H1 (cell line): ENCODE data around the gene FEZF1. TPM values are rescaled to one million over a fixed set of nuclear protein-coding genes. Genes with fewer than 3 reads are reported as not detected.

Experiments
- ASH2L ChIP-seq: fragments of 200-600, 300-600 bp; sonication (generic); IDR thresholded peaks from one replicate; pipeline ENCODE4 v1.7.1; 2017; ENCODE audit warnings: low read length
- CHD1 ChIP-seq: IDR thresholded peaks from 2 replicates; pipeline ENCODE4 v1.6.1; 2012; ENCODE audit warnings: low read depth, low read length, improper control_type of control experiment
- CTBP2 ChIP-seq: IDR thresholded peaks from 2 replicates; pipeline ENCODE4 v1.7.0; 2011; ENCODE audit warnings: borderline replicate concordance, mild to moderate bottlenecking, moderate library complexity, mixed read lengths, low read length; ENCODE audit not compliant: insufficient read depth, insufficient read length
- FOSL1 ChIP-seq: IDR thresholded peaks from 2 replicates; pipeline ENCODE4 v1.6.1; 2011; ENCODE audit warnings: mild to moderate bottlenecking, low read depth, low read length, moderate library complexity; ENCODE audit not compliant: insufficient read depth
- GABPA ChIP-seq: IDR thresholded peaks from 2 replicates; pipeline ENCODE4 v1.6.1; 2011; ENCODE audit warnings: mild to moderate bottlenecking, low read length, moderate library complexity, borderline replicate concordance; ENCODE audit not compliant: insufficient read depth
- GTF2F1 ChIP-seq: IDR thresholded peaks from 2 replicates; pipeline ENCODE4 v1.6.1; 2012; ENCODE audit warnings: low read depth, low read length, improper control_type of control experiment, borderline replicate concordance
- HDAC6 ChIP-seq: IDR thresholded peaks from one replicate; pipeline ENCODE4 v1.7.1; 2012; ENCODE audit warnings: low read depth, mild to moderate bottlenecking, inconsistent platforms, low read length, moderate library complexity
- RBBP5 ChIP-seq: IDR thresholded peaks from 2 replicates; pipeline ENCODE4 v1.7.1; 2012; ENCODE audit warnings: low read depth, mild to moderate bottlenecking, inconsistent platforms, low read length, moderate library complexity, borderline replicate concordance
- polyA plus RNA-seq, 7 experiments: library from polyadenylated mRNA; depleted of rRNA in 3 of 7; stranded (reverse) in 5 of 7; unstranded in 2 of 7; fragments of >200 nt in 5 of 7; fragments of 200-250 nt in 2 of 7; gene quantifications; 1 replicate in 5 of 7; 2 replicates in 1 of 7; 4 replicates in 1 of 7; pipeline versions ENCODE4 v1.2.1 to v1.2.3, GENCODE V29; 2011 to 2013; ENCODE audit warnings: missing spikeins in 2 of 7, mixed read lengths in 2 of 7
- total RNA-seq: library from RNA; stranded (reverse); fragmentation: NEBNext Ultra II Directional; extraction: Animal tissue kit (Norgen Biotek cat#: 25700); gene quantifications from 2 replicates; pipeline ENCODE4 v1.2.1, GENCODE V29; 2021

Gene FEZF1
- total and polyA plus RNA-seq, 2 of the 8 experiments (the other 6 are each of a cell fraction or from before 2014, with no cell fraction given) = 10.6 to 15.7 TPM

- 0 out of 2 replicates have a peak, but pooled peaks have one; percentile 0 for TF ChIP-seq RBBP5
- no peak for TF ChIP-seq CTBP2
- no peak for TF ChIP-seq GTF2F1
- TF ChIP-seq ASH2L = peak; percentile 52
- TF ChIP-seq FOSL1 = no peak
- TF ChIP-seq HDAC6 = no peak
- no peak for TF ChIP-seq GABPA
- TF ChIP-seq CHD1 = no peak
- TF ChIP-seq, all 59 proteins: peak for 8
Observed at GRCh38 chr7:122300211-122300932, 4.2 kb downstream of the FEZF1 start (continued).
